ENCODE measurements around the gene GAB2.

- no peak for TF ChIP-seq CTCF (IDR thresholded peaks at IDR 0.05)
- no peak for TF ChIP-seq POLR2A (IDR thresholded peaks at IDR 0.05)
Measured at GRCh38 chr11:78213526-78214330, 203.9 kb downstream of the GAB2 start.

Data from adrenal gland (tissue), 5 donors.